ENCODE measurements around the gene AXL. TPM values are rescaled to one million over a fixed set of nuclear protein-coding genes. Genes with fewer than 3 reads are reported as not detected.
"Not testable (repeated sequence)": the region's sequence is repeated elsewhere in the genome, so short reads cannot be mapped to it uniquely, and the experiment has no call there.

Gene AXL
- total and polyA plus RNA-seq, 4 donors, result 8.2 to 53.0 (median 31.0) TPM

DNA sequence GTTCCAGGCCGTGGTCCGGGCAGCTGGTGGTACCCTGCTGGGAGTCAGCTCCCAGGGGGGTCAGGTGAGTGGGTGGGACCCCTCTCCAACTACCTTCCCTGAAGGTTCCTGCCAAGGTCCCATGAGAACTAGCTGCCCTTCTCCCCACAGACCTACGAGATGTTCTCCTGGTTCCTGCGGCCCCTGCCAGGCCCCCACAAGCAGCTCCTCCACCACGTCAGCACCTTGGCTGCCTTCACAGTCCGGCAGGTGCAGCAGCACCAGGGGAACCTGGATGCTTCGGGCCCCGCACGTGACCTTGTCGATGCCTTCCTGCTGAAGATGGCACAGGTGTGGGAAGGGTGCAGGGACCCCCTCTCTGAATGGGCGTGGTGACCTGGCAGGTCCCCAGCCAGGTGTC lies 20.5 kb upstream of the AXL start:
- no peak for ATAC-seq (ENCODE audit: insufficient read depth, low FRiP score)
- peaks cover 0 to 3% (median 0%) of the 10 kb centered on the region in 5 donors for H3K4me1 ChIP-seq (ENCODE audit: control insufficient read depth in 5 of 5, insufficient read depth in 5 of 5, low read length in 5 of 5)
- no peak overlapping the region for H3K9ac ChIP-seq (ENCODE audit: insufficient read depth in 1 of 2, low read length in 2 of 2)
- H3K27ac ChIP-seq (ENCODE audit: low read depth in 1 of 2, low read length in 1 of 2), result no peak overlapping the region
- WGBS, 2 donors, result 87 to 90% methylated on average over 11 of the region's 11 CpGs
- H3K4me3 ChIP-seq, result no peak overlapping the region
- H3K36me3 ChIP-seq (ENCODE audit: control insufficient read depth in 4 of 4, insufficient read depth in 4 of 4, low read length in 4 of 4), result no peaks in the 10 kb centered on the region
- TF ChIP-seq, protein P1, sequence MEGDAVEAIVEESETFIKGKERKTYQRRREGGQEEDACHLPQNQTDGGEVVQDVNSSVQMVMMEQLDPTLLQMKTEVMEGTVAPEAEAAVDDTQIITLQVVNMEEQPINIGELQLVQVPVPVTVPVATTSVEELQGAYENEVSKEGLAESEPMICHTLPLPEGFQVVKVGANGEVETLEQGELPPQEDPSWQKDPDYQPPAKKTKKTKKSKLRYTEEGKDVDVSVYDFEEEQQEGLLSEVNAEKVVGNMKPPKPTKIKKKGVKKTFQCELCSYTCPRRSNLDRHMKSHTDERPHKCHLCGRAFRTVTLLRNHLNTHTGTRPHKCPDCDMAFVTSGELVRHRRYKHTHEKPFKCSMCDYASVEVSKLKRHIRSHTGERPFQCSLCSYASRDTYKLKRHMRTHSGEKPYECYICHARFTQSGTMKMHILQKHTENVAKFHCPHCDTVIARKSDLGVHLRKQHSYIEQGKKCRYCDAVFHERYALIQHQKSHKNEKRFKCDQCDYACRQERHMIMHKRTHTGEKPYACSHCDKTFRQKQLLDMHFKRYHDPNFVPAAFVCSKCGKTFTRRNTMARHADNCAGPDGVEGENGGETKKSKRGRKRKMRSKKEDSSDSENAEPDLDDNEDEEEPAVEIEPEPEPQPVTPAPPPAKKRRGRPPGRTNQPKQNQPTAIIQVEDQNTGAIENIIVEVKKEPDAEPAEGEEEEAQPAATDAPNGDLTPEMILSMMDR (IDR thresholded peaks at IDR 0.05; ENCODE audit: control extremely low read depth, extremely low read depth), result no peak
- no peaks in the 10 kb centered on the region for H3K9me3 ChIP-seq (ENCODE audit: control insufficient read depth in 4 of 4, insufficient read depth in 3 of 4, low read length in 3 of 4)
- peaks cover 0 to 4% (median 0%) of the 10 kb centered on the region in 3 donors for H3K27me3 ChIP-seq (ENCODE audit: control insufficient read depth in 3 of 3, insufficient read depth in 3 of 3, low read length in 2 of 3)
- no peak for DNase-seq

DNA sequence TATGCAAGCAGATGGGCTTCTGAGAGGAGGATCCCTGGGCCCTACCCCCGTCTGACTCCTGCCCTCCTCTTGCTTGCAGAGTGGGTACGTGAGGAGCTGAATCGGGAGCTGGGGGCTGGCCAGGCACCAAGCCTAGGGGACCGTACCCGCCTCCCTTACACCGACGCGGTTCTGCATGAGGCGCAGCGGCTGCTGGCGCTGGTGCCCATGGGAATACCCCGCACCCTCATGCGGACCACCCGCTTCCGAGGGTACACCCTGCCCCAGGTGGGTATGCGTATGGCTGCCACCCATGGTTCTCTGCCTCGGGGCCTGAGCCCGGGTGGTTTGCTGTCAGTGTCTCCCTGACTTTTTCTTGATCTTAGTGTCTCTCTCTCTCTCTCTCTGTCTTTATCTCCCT lies 15.7 kb upstream of the AXL start:
- DNase-seq (no peak), ATAC-seq (ENCODE audit: insufficient read depth, low FRiP score) (no peak)
- H3K4me1 ChIP-seq (ENCODE audit: control insufficient read depth in 5 of 5, insufficient read depth in 5 of 5, low read length in 5 of 5), result peaks cover 0 to 2% (median 0%) of the 10 kb centered on the region in 5 donors
- H3K9me3 ChIP-seq (ENCODE audit: control insufficient read depth in 4 of 4, insufficient read depth in 3 of 4, low read length in 3 of 4), result no peaks in the 10 kb centered on the region
- H3K4me3 ChIP-seq, result no peak overlapping the region
- no peak overlapping the region for H3K9ac ChIP-seq (ENCODE audit: insufficient read depth in 1 of 2, low read length in 2 of 2)
- WGBS, 2 donors, result 93 to 96% methylated on average over 18 of the region's 18 CpGs
- H3K27me3 ChIP-seq (ENCODE audit: control insufficient read depth in 3 of 3, insufficient read depth in 3 of 3, low read length in 2 of 3), result no peaks in the 10 kb centered on the region
- H3K36me3 ChIP-seq (ENCODE audit: control insufficient read depth in 4 of 4, insufficient read depth in 4 of 4, low read length in 4 of 4), result peaks cover 0 to 4% (median 0%) of the 10 kb centered on the region in 4 donors
- H3K27ac ChIP-seq (ENCODE audit: low read depth in 1 of 2, low read length in 1 of 2), result no peak overlapping the region
- TF ChIP-seq, protein P1 (IDR thresholded peaks at IDR 0.05; ENCODE audit: control extremely low read depth, extremely low read depth), result no peak

- 33 to 51% methylated on average over 3 to 7 of the region's 7 CpGs for WGBS, 2 donors
- ATAC-seq (ENCODE audit: insufficient read depth, low FRiP score), result not testable (repeated sequence)
- DNase-seq, result peak; percentile 87 to 92 (median 89)
Observed at GRCh38 chr19:41204338-41204737, 14.7 kb upstream of the AXL start.

More at GRCh38 chr19:41204338-41204737, 14.7 kb upstream of the AXL start:
- TF ChIP-seq, protein P1 (IDR thresholded peaks at IDR 0.05; ENCODE audit: control extremely low read depth, extremely low read depth), result peak; percentile 87
- H3K27ac ChIP-seq (ENCODE audit: low read depth in 1 of 2, low read length in 1 of 2); H3K36me3 ChIP-seq (ENCODE audit: control insufficient read depth in 4 of 4, insufficient read depth in 4 of 4, low read length in 4 of 4); H3K9ac ChIP-seq (ENCODE audit: insufficient read depth in 1 of 2, low read length in 2 of 2); H3K9me3 ChIP-seq (ENCODE audit: control insufficient read depth in 4 of 4, insufficient read depth in 3 of 4, low read length in 3 of 4); H3K4me3 ChIP-seq; H3K4me1 ChIP-seq (ENCODE audit: control insufficient read depth in 5 of 5, insufficient read depth in 5 of 5, low read length in 5 of 5); H3K27me3 ChIP-seq (ENCODE audit: control insufficient read depth in 3 of 3, insufficient read depth in 3 of 3, low read length in 2 of 3): not testable (repeated sequence)
